Activated effector memory CD4-positive, alpha-beta T cell treated with Interleukin-2 at 50 U/mL for 16 hours (primary cell): ENCODE measurements around the gene SLC9A4.
"Not testable (repeated sequence)": the region's sequence is repeated elsewhere in the genome, so short reads cannot be mapped to it uniquely, and the experiment has no call there.

Experiments used
- DNase-seq: peaks from one replicate; pipeline ENCODE4 v3.0.0-alpha.2; 2020

The SLC9A4 gene

GRCh38 chr2:102551329-102552096 is 78.5 kb downstream of the SLC9A4 start:
- no peak for DNase-seq

GRCh38 chr2:102553601-102554000 is 80.6 kb downstream of the SLC9A4 start:
- DNase-seq: no peak

- no peak for DNase-seq
Observed at GRCh38 chr2:102558463-102558862, 85.4 kb downstream of the SLC9A4 start.

DNA sequence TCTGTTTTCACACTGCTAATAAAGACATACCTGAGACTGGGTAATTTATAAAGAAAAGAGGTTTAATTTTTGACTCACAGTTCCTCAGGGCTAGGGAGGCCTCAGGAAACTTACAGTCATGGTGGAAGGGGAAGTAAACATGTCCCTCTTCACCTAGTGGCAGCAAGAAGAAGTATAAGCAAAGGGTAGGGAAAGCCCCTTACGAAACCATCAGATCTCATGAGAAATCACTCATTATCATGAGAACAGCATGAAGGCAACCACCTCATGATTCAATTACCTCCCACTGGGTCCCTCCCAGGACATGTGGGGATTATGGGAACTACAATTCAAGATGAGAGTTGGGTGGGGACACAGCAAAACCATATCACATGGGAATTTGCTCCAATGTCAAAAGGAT is 89.5 kb downstream of the SLC9A4 start:
- DNase-seq: not testable (repeated sequence)

- DNase-seq: no peak
Observed at GRCh38 chr2:102575888-102576287, 102.9 kb downstream of the SLC9A4 start.

- no peak for DNase-seq
Observed at GRCh38 chr2:102578376-102578775, 105.3 kb downstream of the SLC9A4 start.

- DNase-seq: no peak
Observed at GRCh38 chr2:102581911-102582310, 108.9 kb downstream of the SLC9A4 start.

- DNase-seq: no peak
Observed at GRCh38 chr2:102582845-102583244, 109.8 kb downstream of the SLC9A4 start.
